Astrocyte of the cerebellum (primary cell): ENCODE data around the gene FTO.
A peak's percentile ranks its signal among the peaks of the same experiment; 100 is the strongest.

Experiments used
- DNase-seq: peaks from one replicate; pipeline ENCODE4 v3.0.0-alpha.2; 2011; ENCODE audit warnings: low read depth
- H3K4me3 ChIP-seq: 2 replicates; pipeline ENCODE4 v1.5.1; 2011; ENCODE audit warnings: mild to moderate bottlenecking, low read depth, low read length, moderate library complexity
- CTCF ChIP-seq: IDR thresholded peaks from 2 replicates; pipeline ENCODE4 v1.5.1; 2012; ENCODE audit warnings: low read length, low read depth, moderate library complexity, mild to moderate bottlenecking; ENCODE audit errors: missing control alignments
- in situ Hi-C: cut with HindIII; loops from 2 replicates; pipeline ENCODE4 v1.10.0; 2017; ENCODE audit warnings: low sequenced_read_pairs

Gene FTO

GRCh38 chr16:54191592-54191991, 487.6 kb downstream of the FTO start:
- TF ChIP-seq CTCF, result no peak
- in situ Hi-C loops, result no loop called here
- no peak for DNase-seq

GRCh38 chr16:54193013-54193664, 489.2 kb downstream of the FTO start:
- no peak for DNase-seq
- in situ Hi-C loops, result no loop called here
- H3K4me3 ChIP-seq, result no peak overlapping the region
- no peak for TF ChIP-seq CTCF

More at GRCh38 chr16:54191592-54191991, 487.6 kb downstream of the FTO start:
- H3K4me3 ChIP-seq, result no peak overlapping the region

GRCh38 chr16:54193665-54194333, 489.8 kb downstream of the FTO start:
- no peak overlapping the region for H3K4me3 ChIP-seq
- in situ Hi-C loops, result no loop called here
- TF ChIP-seq CTCF, result peak; percentile 88
- DNase-seq, result peak; percentile 20

GRCh38 chr16:54194334-54194743, 490.4 kb downstream of the FTO start:
- H3K4me3 ChIP-seq, result no peak overlapping the region
- DNase-seq, result no peak
- in situ Hi-C loops, result no loop called here
- TF ChIP-seq CTCF, result no peak

- TF ChIP-seq CTCF, result no peak
- DNase-seq, result no peak
- no peak overlapping the region for H3K4me3 ChIP-seq
- in situ Hi-C loops, result no loop called here
These were observed 493.8 kb downstream of the FTO start for GRCh38 chr16:54197758-54198157.

- in situ Hi-C loops, result no loop called here
- no peak for DNase-seq
- no peak overlapping the region for H3K4me3 ChIP-seq
- TF ChIP-seq CTCF, result no peak
These were observed 495.7 kb downstream of the FTO start for GRCh38 chr16:54199487-54200160.
